Muscle of leg (tissue), 11 donors: Measurements from ENCODE around the gene TMEM121. TPM values are rescaled to one million over a fixed set of nuclear protein-coding genes. Genes with fewer than 3 reads are reported as not detected.
"Not testable (repeated sequence)": the region's sequence is repeated elsewhere in the genome, so short reads cannot be mapped to it uniquely, and the experiment has no call there.

Source experiments
- DNase-seq: peaks from one replicate; pipeline ENCODE4 v3.0.0; 2013
- H3K27ac ChIP-seq: one replicate; pipeline ENCODE4 v1.5.1; 2013; ENCODE audit warnings: mild to moderate bottlenecking, low read length, control low read depth
- H3K27me3 ChIP-seq: one replicate; pipeline ENCODE4 v1.6.1; 2013; ENCODE audit warnings: low read length; ENCODE audit not compliant: control insufficient read depth, insufficient read depth
- H3K36me3 ChIP-seq: one replicate; pipeline ENCODE4 v1.6.1; 2013; ENCODE audit warnings: low read length; ENCODE audit not compliant: control insufficient read depth, insufficient read depth
- H3K4me1 ChIP-seq: one replicate; pipeline ENCODE4 v1.6.1; 2013; ENCODE audit warnings: low read length; ENCODE audit not compliant: control insufficient read depth, insufficient read depth
- H3K4me3 ChIP-seq: one replicate; pipeline ENCODE4 v1.5.1; 2013; ENCODE audit warnings: low read length, control low read depth
- H3K9me3 ChIP-seq: replicated peaks from 2 replicates; pipeline ENCODE4 v1.6.1; 2013; ENCODE audit warnings: low read depth, low read length; ENCODE audit not compliant: control insufficient read depth
- WGBS: methylation state at CpG from one replicate; pipeline ENCODE4 v1.1.5; 2013; ENCODE audit warnings: missing lambda C conversion rate; ENCODE audit not compliant: insufficient coverage; 5-methylcytosine and 5-hydroxymethylcytosine counted together
- polyA plus RNA-seq, 8 donors: library from polyadenylated mRNA; unstranded; fragments of 120-200 nt; gene quantifications; one replicate each; pipeline versions ENCODE4 v1.2.1 to v1.2.3, GENCODE V29; 2013; ENCODE audit warnings: inconsistent platforms in 1 of 8, low replicate concordance in 1 of 8; ENCODE audit not compliant: insufficient read length in 8 of 8, insufficient read depth in 1 of 8
- total RNA-seq: library from RNA; stranded (reverse); fragments of 120-200 nt; gene quantifications from one replicate; pipeline ENCODE4 v1.2.4, GENCODE V29; 2013

The TMEM121 gene
- total and polyA plus RNA-seq, 9 donors = 1.3 to 4.8 (median 3.4) TPM

DNA sequence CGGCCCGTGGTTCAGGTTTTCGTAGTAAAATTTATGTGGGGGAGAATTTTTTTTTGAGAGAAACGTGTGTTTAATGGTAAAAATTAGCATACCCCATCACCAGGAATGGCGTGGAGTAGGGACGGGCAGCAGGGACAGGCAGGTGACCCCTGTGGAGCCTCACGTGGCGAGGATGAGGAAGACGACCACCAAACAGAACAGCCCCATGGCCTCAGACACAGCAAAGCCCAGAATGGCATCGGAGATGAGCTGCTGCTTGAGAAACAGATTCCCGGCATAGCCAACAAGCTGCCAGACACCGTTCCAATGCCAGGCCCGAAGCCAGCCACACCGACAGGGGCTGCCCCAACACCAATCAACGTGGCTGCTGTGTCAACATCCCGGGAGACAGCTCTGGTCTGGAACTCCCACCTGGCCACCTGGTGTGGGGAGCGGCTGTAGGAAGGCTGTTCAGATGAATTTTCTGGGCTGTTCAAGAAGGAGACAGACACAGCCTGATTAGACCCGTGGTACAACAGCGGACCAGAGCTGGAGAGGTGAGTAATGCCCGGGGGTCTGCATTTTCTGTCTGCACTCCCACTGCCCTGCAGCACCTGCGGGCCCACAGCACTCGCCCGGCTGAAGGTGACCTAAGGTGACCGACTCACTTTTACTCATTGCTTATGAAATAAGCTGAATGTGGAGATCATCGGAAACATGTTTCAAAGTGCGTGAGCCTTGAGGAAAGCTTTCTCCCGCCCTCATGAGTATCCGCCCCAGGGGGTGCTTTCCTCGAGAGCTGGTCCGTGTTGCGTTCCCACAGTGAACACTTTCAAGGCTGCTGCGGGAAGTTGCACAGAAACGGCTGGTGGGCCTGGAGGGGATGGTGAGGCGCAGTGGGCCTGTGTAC lies 10.6 kb downstream of the TMEM121 start:
- Histone ChIP-seq H3K27me3 (peaks cover 4% of the 10 kb centered on the region), H3K4me3 (no peak overlapping the region), H3K36me3 (no peaks in the 10 kb centered on the region), H3K9me3 (no peaks in the 10 kb centered on the region), H3K4me1 (peaks cover 3% of the 10 kb centered on the region), H3K27ac (no peak overlapping the region)
- 81% methylated on average over 23 of the region's 34 CpGs for WGBS
- no peak for DNase-seq

DNA sequence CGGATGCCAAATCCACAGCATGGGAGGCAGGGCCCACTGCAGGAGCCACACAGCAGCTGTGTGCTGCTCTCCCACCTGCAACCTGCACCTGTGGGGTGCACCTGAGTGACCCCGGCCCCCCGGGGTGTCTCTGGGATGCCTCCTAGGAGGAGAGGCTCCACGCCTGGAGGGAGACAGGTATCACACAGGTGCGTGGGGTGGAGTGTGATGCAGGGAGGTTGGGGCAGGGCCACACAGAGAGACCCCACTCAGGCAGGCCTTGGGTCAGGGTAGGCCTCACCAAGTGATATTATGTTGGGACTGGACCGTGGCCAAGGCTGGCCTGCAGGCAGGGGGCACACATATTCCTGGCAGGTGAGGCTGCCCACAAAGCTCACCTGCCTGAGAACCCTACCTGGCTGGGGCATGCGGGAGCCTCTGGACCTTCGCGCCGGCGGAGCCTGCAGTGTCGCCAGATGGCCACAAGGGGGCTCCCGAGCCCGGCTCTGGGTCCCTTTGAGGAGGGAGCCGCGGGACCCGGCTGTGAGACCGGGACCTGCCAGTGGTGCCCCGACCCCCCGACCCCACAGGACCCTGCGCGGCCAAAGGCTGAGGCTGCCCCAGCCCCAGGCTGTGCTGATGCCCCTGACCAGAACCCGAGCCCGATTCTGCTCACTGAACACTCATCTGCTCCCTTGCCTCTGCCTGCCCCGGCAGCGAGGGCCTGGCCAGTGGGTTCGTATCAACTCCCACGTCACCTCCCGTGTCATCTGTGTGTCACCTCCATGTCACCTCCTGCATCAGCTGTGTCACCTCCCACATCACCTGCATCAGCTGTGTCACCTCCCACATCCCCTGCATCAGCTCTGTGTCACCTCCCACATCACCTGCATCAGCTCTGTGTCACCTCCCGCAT lies 11.4 kb downstream of the TMEM121 start:
- no peak overlapping the region for H3K4me3 ChIP-seq
- no peaks in the 10 kb centered on the region for H3K36me3 ChIP-seq
- 25% methylated on average over 30 of the region's 30 CpGs for WGBS
- no peak overlapping the region for H3K27ac ChIP-seq
- peaks cover 3% of the 10 kb centered on the region for H3K4me1 ChIP-seq
- peaks cover 4% of the 10 kb centered on the region for H3K27me3 ChIP-seq
- no peaks in the 10 kb centered on the region for H3K9me3 ChIP-seq
- DNase-seq = peak; percentile 33

DNA sequence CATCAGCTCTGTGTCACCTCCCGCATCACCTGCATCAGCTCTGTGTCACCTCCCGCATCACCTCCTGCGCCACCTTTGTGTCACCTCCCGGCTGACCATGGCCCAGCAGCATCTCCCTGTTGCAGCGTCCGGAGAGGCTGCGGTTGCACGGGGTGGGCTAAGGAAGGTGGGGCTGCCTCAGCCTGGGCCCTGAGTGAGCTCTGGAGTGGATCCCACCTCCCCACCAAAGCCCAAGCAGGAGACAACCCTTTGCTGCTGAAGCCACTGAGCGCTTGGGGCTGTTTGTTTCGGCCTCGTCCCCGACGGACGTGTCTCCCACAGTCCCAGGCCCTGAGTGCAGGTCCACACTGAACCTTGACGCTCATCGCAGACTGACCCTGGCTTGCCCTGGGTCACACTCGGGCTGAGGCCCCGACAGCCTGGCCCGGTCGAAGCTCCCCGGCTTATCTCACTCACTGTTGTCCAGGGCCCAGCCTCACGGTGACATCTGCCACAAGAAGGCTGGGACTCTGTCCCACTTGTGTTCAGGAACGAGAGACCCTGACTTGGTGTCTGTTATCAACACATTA lies 12.2 kb downstream of the TMEM121 start:
- H3K36me3 ChIP-seq = no peaks in the 10 kb centered on the region
- H3K27ac ChIP-seq = no peak overlapping the region
- WGBS = 84% methylated on average over 19 of the region's 23 CpGs
- H3K4me3 ChIP-seq = no peak overlapping the region
- no peak for DNase-seq
- H3K27me3 ChIP-seq = peaks cover 2% of the 10 kb centered on the region
- H3K4me1 ChIP-seq = peaks cover 3% of the 10 kb centered on the region
- no peaks in the 10 kb centered on the region for H3K9me3 ChIP-seq

DNA sequence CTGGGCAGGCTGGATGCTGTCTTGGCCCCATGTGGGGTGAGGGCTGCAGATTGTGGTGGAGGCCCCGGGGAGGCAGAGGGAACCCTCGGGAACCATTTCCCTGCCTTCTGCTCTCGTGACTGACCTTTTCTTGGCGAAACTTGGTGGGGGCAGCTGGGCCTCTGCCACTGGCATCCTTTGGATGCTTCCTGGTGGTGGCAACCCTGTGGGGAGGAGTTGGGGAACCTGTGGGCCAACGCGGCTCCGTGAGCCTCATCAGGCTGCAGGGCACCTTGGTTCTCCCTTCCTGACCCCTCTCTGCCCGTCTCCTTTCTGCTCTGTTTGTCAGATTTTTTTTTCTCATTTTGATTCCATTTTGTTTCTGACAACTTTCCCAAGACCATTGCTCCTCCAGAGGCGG lies 14.4 kb downstream of the TMEM121 start:
- no peaks in the 10 kb centered on the region for H3K36me3 ChIP-seq
- H3K4me1 ChIP-seq = peaks cover 3% of the 10 kb centered on the region
- DNase-seq = no peak
- H3K9me3 ChIP-seq = no peaks in the 10 kb centered on the region
- H3K4me3 ChIP-seq = no peak overlapping the region
- WGBS = 78% methylated on average over 5 of the region's 9 CpGs
- H3K27ac ChIP-seq = no peak overlapping the region
- peaks cover 2% of the 10 kb centered on the region for H3K27me3 ChIP-seq

DNA sequence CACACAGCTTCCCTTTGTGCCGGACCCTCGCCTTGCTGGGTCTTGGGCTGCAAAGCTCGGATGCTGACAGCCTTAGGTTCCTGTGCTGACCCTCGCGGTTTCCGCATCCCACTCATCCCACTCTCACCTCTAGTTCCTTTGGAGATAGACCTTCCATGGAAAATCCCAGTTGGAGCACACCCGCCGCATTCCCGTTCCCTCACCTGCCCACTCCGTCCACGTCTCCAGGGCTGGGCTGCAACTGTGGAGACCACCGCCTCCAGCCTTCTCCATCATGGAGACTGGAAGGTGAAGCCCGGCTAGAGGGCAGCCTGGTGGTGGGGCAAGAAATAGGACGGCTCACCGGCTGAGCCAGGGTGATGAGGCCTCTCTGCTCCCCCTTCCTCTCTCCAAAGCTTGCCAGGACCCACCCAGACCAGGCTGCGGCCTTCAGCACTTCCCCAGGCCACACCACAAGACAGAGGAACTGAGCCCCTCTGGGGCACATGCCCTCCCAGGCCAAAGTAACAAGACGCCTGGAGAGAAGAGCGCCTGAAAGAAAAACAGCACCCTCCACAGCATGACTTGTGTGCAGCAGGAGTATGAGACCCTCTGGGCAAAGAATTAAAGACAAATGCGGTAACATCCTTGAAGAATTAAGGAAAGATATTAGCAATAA lies 15.0 kb downstream of the TMEM121 start:
- Histone ChIP-seq H3K27me3 (peaks cover 2% of the 10 kb centered on the region), H3K4me3 (no peak overlapping the region), H3K36me3 (no peaks in the 10 kb centered on the region), H3K27ac (no peak overlapping the region), H3K9me3 (no peaks in the 10 kb centered on the region), H3K4me1 (peaks cover 3% of the 10 kb centered on the region)
- 95% methylated on average over 8 of the region's 19 CpGs for whole genome bisulfite sequencing
- DNase-seq = no peak

DNA sequence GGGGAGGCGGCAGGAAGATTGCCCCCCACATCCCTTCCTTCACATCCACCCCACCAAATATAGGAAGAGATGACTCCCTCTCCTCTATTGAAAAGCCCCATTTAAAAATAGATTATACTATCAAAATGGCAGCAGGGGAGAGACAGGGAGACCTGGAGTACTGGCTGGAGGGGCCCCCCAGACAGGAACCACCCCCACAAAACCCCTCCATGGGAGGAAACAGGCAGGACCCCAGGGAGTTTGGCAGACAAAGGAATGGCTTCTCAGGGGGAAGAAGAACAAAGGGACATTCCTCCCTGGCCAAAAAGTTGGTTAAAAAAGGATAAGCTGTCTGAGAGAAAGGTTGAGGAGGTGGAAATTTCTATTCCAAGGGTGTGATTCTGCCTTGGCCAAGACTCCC lies 19.3 kb downstream of the TMEM121 start:
- no CpG with 5 or more reads among the region's 1 CpG for WGBS
- not testable (repeated sequence) for H3K9me3 ChIP-seq

DNA sequence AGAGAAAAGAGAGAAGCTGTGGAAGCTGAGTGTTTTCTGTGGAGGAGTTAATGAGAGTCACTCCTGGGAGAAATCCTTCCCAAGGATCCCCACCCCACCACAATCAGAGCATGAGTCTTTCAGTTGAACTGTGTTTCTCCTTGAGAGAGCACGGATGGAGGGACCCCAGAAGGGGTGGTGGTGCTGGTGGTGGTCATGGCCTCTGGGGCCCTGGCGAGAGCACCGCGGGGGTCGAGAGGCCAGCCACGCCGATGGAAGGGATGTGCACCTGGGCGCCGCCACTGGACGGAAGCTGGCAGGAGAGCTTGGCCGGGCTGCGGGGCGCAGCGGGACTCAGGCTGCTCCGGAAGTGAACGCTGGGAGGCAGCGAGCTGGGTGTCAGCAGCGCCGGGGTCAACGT lies 20.0 kb downstream of the TMEM121 start:
- DNase-seq, H3K27me3 ChIP-seq, H3K9me3 ChIP-seq, H3K27ac ChIP-seq, H3K4me1 ChIP-seq, H3K36me3 ChIP-seq, H3K4me3 ChIP-seq: not testable (repeated sequence)
- whole genome bisulfite sequencing = no CpG with 5 or more reads among the region's 20 CpGs

More for the DNA sequence above, 19.3 kb downstream of the TMEM121 start:
- not testable (repeated sequence) for H3K27ac ChIP-seq, H3K4me3 ChIP-seq, H3K27me3 ChIP-seq, DNase-seq, H3K36me3 ChIP-seq, H3K4me1 ChIP-seq

DNA sequence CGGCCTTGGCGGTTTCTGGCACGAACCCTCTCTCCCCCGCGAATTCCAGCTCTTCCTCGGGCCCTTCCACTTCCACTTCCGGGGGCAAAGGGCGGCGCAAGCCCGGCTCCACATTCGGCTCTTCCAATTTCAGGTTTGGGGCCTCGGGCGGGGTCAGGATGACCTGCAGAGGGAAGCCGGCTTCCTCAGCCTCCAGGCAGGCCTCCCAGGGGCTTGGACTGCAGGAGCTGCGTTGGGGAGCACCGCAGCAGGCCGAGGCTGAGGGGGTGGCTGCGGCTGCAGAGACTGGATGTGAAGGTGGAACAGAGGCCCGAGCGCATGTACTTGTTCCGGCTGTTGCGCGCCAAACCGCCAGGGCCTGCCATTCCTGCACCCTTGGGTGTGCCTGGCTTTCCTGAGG lies 20.7 kb downstream of the TMEM121 start:
- not testable (repeated sequence) for H3K27me3 ChIP-seq, H3K9me3 ChIP-seq, H3K36me3 ChIP-seq, H3K27ac ChIP-seq, H3K4me1 ChIP-seq, H3K4me3 ChIP-seq, DNase-seq
- 89% methylated on average over 5 of the region's 24 CpGs for WGBS

DNA sequence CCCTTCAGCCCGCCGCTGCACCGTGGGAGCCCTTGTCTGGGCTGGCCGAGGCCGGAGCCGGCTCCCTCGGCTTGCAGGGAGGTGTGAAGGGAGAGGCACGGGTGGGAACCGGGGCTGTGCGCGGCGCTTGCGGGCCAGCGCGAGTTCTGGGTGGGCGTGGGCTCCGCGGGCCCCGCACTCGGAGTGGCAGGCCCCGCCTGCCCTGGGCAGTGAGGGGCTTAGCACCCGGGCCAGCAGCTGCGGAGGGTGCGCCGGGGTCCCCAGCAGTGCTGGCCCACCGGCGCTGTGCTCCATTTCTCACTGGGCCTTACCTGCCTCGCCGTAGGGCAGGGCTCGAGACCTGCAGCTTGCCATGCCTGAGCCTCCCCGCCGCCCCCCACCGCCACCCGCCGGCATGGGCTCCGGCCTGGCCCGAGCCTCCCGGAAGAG lies 21.4 kb downstream of the TMEM121 start:
- WGBS = 97% methylated on average over 38 of the region's 38 CpGs
- H3K36me3 ChIP-seq = no peaks in the 10 kb centered on the region
- H3K9me3 ChIP-seq = no peaks in the 10 kb centered on the region
- H3K27ac ChIP-seq = no peak overlapping the region
- no peaks in the 10 kb centered on the region for H3K4me1 ChIP-seq
- no peak for DNase-seq
- H3K4me3 ChIP-seq = no peak overlapping the region
- no peaks in the 10 kb centered on the region for H3K27me3 ChIP-seq
